SK-N-SH (cell line): ENCODE data around the gene SYTL5. TPM values are rescaled to one million over a fixed set of nuclear protein-coding genes. Genes with fewer than 3 reads are reported as not detected.

Experiments
- CTCF ChIA-PET: fragments of 300-600, 350-600 bp; formaldehyde crosslinking; extraction: SDS; loops from one replicate; lab custom pipeline; 2021; lab: Yijun Ruan, JAX
- POLR2A ChIA-PET: fragments of 350-600 bp; sonication (Branson Sonifier 250); formaldehyde crosslinking; extraction: SDS; loops from one replicate; lab custom pipeline; 2020; ENCODE audit warnings: antibody characterized with exemption, inconsistent platforms; lab: Yijun Ruan, JAX
- DNase-seq: peaks from one replicate; pipeline ENCODE4 v3.0.0; 2012
- H2AFZ ChIP-seq: fragments of 200-600 bp; sonication (generic); 2 replicates; pipeline ENCODE4 v1.8.1; 2016; ENCODE audit warnings: antibody characterized with exemption, mild to moderate bottlenecking, low read depth
- H3F3A ChIP-seq: fragments of 200-600 bp; sonication (generic); replicated peaks from 2 replicates; pipeline ENCODE3; 2016; ENCODE audit warnings: antibody characterized with exemption, mild to moderate bottlenecking; ENCODE audit not compliant: insufficient read depth
- H3K27ac ChIP-seq, 2 experiments: fragments of 200-500 bp in 1 of 2; fragments of 200-600 bp in 1 of 2; sonication (Bioruptor generic) in 1 of 2; sonication (generic), shearing (Covaris generic) in 1 of 2; 2 replicates each; pipeline versions ENCODE4 v1.5.1 to v1.6.1; 2014 to 2016; ENCODE audit warnings: low read depth in 2 of 2, inconsistent platforms in 1 of 2, low read length in 1 of 2, mild to moderate bottlenecking in 1 of 2, mixed read lengths in 1 of 2
- H3K27me3 ChIP-seq: fragments of 200-600 bp; sonication (generic), shearing (Covaris generic); 2 replicates; pipeline ENCODE4 v1.6.1; 2016; ENCODE audit warnings: mixed run types; ENCODE audit not compliant: insufficient read depth
- H3K36me3 ChIP-seq, 2 experiments: fragments of 200-500 bp in 1 of 2; fragments of 200-600 bp in 1 of 2; sonication (Bioruptor generic) in 1 of 2; sonication (generic) in 1 of 2; replicated peaks in 1 of 2; 2 replicates each; pipeline versions ENCODE3 to v1.5.1; 2014 to 2016; ENCODE audit warnings: low read length in 1 of 2, mild to moderate bottlenecking in 1 of 2; ENCODE audit not compliant: insufficient read depth in 2 of 2, control insufficient read depth in 1 of 2
- H3K4me1 ChIP-seq, 2 experiments: fragments of 200-500 bp in 1 of 2; fragments of 200-600 bp in 1 of 2; sonication (Bioruptor generic) in 1 of 2; sonication (generic), shearing (Covaris generic) in 1 of 2; 2 replicates each; pipeline versions ENCODE4 v1.5.1 to v1.6.1; 2014 to 2016; ENCODE audit warnings: low read depth in 1 of 2, low read length in 1 of 2, mixed run types in 1 of 2; ENCODE audit not compliant: insufficient read depth in 2 of 2, control insufficient read depth in 1 of 2
- H3K4me2 ChIP-seq: fragments of 200-600 bp; sonication (generic), shearing (Covaris generic); 2 replicates; pipeline ENCODE4 v1.6.1; 2017; ENCODE audit warnings: mixed run types
- H3K4me3 ChIP-seq, 2 experiments: fragments of 200-500 bp in 1 of 2; fragments of 200-600 bp in 1 of 2; sonication (Bioruptor generic) in 1 of 2; sonication (generic), shearing (Covaris generic) in 1 of 2; 2 replicates each; pipeline versions ENCODE4 v1.5.1 to v1.8.1; 2014 to 2016; ENCODE audit warnings: low read depth in 2 of 2, inconsistent platforms in 1 of 2, low read length in 1 of 2, mild to moderate bottlenecking in 1 of 2, mixed read lengths in 1 of 2, moderate library complexity in 1 of 2
- H3K79me2 ChIP-seq: fragments of 200-600 bp; sonication (generic); 2 replicates; pipeline ENCODE4 v1.8.1; 2017; ENCODE audit warnings: mild to moderate bottlenecking; ENCODE audit not compliant: insufficient read depth
- H3K9ac ChIP-seq: fragments of 200-600 bp; sonication (generic); 2 replicates; pipeline ENCODE4 v1.6.1; 2017; ENCODE audit warnings: mixed run types
- H3K9me2 ChIP-seq: fragments of 200-600 bp; sonication (generic); 2 replicates; pipeline ENCODE4 v1.6.1; 2017; ENCODE audit warnings: mixed run types
- H3K9me3 ChIP-seq: fragments of 200-600 bp; sonication (generic); 2 replicates; pipeline ENCODE4 v1.6.1; 2017; ENCODE audit warnings: mixed run types, mild to moderate bottlenecking, moderate library complexity
- H4K20me1 ChIP-seq: fragments of 200-600 bp; sonication (generic); 2 replicates; pipeline ENCODE4 v1.6.1; 2017; ENCODE audit warnings: mild to moderate bottlenecking, mixed run types; ENCODE audit not compliant: insufficient read depth
- EP300 ChIP-seq, 2 experiments: IDR thresholded peaks; 2 replicates each; pipeline versions ENCODE4 v1.4.0 to v1.6.1; 2012; ENCODE audit warnings: borderline replicate concordance in 1 of 2, low read depth in 1 of 2, low read length in 1 of 2
- EZH2phosphoT487 ChIP-seq: fragments of 200-600 bp; sonication (generic); IDR thresholded peaks from 2 replicates; pipeline ENCODE4 v1.6.1; 2017; ENCODE audit warnings: low read depth, mixed run types, mild to moderate bottlenecking, antibody characterized with exemption, moderate library complexity, borderline replicate concordance
- FOSL2 ChIP-seq: IDR thresholded peaks from 2 replicates; pipeline ENCODE4 v1.4.0; 2012; ENCODE audit warnings: low read depth, mild to moderate bottlenecking, moderate library complexity, borderline replicate concordance
- GABPA ChIP-seq: IDR thresholded peaks from 2 replicates; pipeline ENCODE4 v1.4.0; 2012; ENCODE audit warnings: low read depth, mild to moderate bottlenecking
- GATA2 ChIP-seq: sonication (generic); formaldehyde crosslinking; IDR thresholded peaks from 2 replicates; pipeline ENCODE4 v1.5.0; 2020; ENCODE audit warnings: mild to moderate bottlenecking, missing genetic modification reagents
- IRF3 ChIP-seq: fragments of 150-350 bp; IDR thresholded peaks from 2 replicates; pipeline ENCODE4 v1.6.1; 2016; ENCODE audit warnings: mild to moderate bottlenecking, low read depth, low read length
- JUND ChIP-seq: IDR thresholded peaks from 2 replicates; pipeline ENCODE4 v1.4.0; 2012
- MXI1 ChIP-seq: IDR thresholded peaks from 2 replicates; pipeline ENCODE4 v1.6.1; 2012; ENCODE audit warnings: mild to moderate bottlenecking, low read depth, low read length, improper control_type of control experiment
- NRF1 ChIP-seq: IDR thresholded peaks from 2 replicates; pipeline ENCODE4 v1.6.1; 2012; ENCODE audit warnings: low read depth, mild to moderate bottlenecking, low read length
- RFX5 ChIP-seq: IDR thresholded peaks from 2 replicates; pipeline ENCODE4 v1.6.1; 2012; ENCODE audit warnings: mild to moderate bottlenecking, improper control_type of control experiment, low read length
- RXRA ChIP-seq: IDR thresholded peaks from 2 replicates; pipeline ENCODE4 v1.4.0; 2012; ENCODE audit warnings: low read depth, mild to moderate bottlenecking, borderline replicate concordance
- SIN3A ChIP-seq: IDR thresholded peaks from 2 replicates; pipeline ENCODE4 v1.6.1; 2012; ENCODE audit warnings: low read depth, mild to moderate bottlenecking, low read length, moderate library complexity, borderline replicate concordance
- SMC3 ChIP-seq: IDR thresholded peaks from 2 replicates; pipeline ENCODE4 v1.6.1; 2012; ENCODE audit warnings: low read depth, low read length, improper control_type of control experiment
- TCF12 ChIP-seq: IDR thresholded peaks from 2 replicates; pipeline ENCODE4 v1.4.0; 2012
- TEAD4 ChIP-seq: IDR thresholded peaks from 2 replicates; pipeline ENCODE4 v1.4.0; 2012; ENCODE audit warnings: mild to moderate bottlenecking, borderline replicate concordance; ENCODE audit not compliant: insufficient read depth
- ZBTB33 ChIP-seq: IDR thresholded peaks from 2 replicates; pipeline ENCODE4 v1.4.0; 2012; ENCODE audit warnings: low read depth, borderline replicate concordance
- WGBS: methylation state at CpG from one replicate; pipeline ENCODE4 v1.1.6; 2017; ENCODE audit warnings: low lambda C conversion rate; 5-methylcytosine and 5-hydroxymethylcytosine counted together
- polyA plus RNA-seq, 3 experiments: library from polyadenylated mRNA; depleted of rRNA; stranded (reverse); fragments of >200 nt; gene quantifications; 2 replicates each; pipeline ENCODE4 v1.2.3, GENCODE V29; 2012

SYTL5 gene
- polyA plus RNA-seq, 1 of the 3 experiments (the other 2 are of a cell fraction) = 0.74 TPM

GRCh38 chrX:38082309-38082708, 76.0 kb downstream of the SYTL5 start:
- WGBS = 28% methylated on average over 2 of the region's 2 CpGs

GRCh38 chrX:38085813-38086212, 79.5 kb downstream of the SYTL5 start:
- 19% methylated on average over 4 of the region's 4 CpGs for WGBS
- CTCF ChIA-PET = interaction anchor here (1.7 kb wide), 1 partner anchor 16 kb away, joined by 5 read pairs; no protein-coding TSS in a partner anchor
- Histone ChIP-seq H3K9me3 (no peaks in the 10 kb centered on the region), H4K20me1 (no peaks in the 10 kb centered on the region), H3K4me3 (no peak overlapping the region), H3K9me2 (no peaks in the 10 kb centered on the region), H2AFZ (no peak overlapping the region), H3K4me2 (no peak overlapping the region), H3K79me2 (no peaks in the 10 kb centered on the region), H3K9ac (no peak overlapping the region), H3F3A (no peaks in the 10 kb centered on the region), H3K4me1 (no peaks in the 10 kb centered on the region), H3K27me3 (no peaks in the 10 kb centered on the region), H3K27ac (no peak overlapping the region), H3K36me3 (no peaks in the 10 kb centered on the region)
- TF ChIP-seq SIN3A (no peak), EP300 (IDR thresholded peaks at IDR 0.05; ENCODE audit: borderline replicate concordance in 1 of 2, low read depth in 1 of 2, low read length in 1 of 2) (no peak), GABPA (no peak), MXI1 (no peak), NRF1 (no peak), RXRA (no peak), IRF3 (no peak)
- no peak for DNase-seq
- POLR2A ChIA-PET = no interaction called here

More at GRCh38 chrX:38082309-38082708, 76.0 kb downstream of the SYTL5 start:
- no peaks in the 10 kb centered on the region for H3K4me1 ChIP-seq
- no peaks in the 10 kb centered on the region for H4K20me1 ChIP-seq
- no peak overlapping the region for H3K27ac ChIP-seq
- H3K79me2 ChIP-seq = no peaks in the 10 kb centered on the region
- peaks cover 7% of the 10 kb centered on the region; the same call in 1 of the 2 replicates for H3K27me3 ChIP-seq
- no peak for DNase-seq
- H3K36me3 ChIP-seq = no peaks in the 10 kb centered on the region
- no peak overlapping the region for H2AFZ ChIP-seq
- no peaks in the 10 kb centered on the region for H3F3A ChIP-seq
- no peaks in the 10 kb centered on the region for H3K9me2 ChIP-seq
- H3K9me3 ChIP-seq = no peaks in the 10 kb centered on the region
- POLR2A ChIA-PET = no interaction called here
- H3K4me3 ChIP-seq = no peak overlapping the region
- CTCF ChIA-PET = no interaction called here
- TF ChIP-seq RFX5 (no peak), NRF1 (no peak), GATA2 (CRISPR knock-in tag) (no peak), FOSL2 (no peak), ZBTB33 (no peak), JUND (no peak), EZH2phosphoT487 (no peak), TCF12 (no peak), SMC3 (no peak), TEAD4 (no peak)
- TF ChIP-seq, all 33 proteins: peak for 0
- Histone ChIP-seq H3K4me2 (no peak overlapping the region), H3K9ac (no peak overlapping the region)
